Measurements from ENCODE around the gene USP53. TPM values are rescaled to one million over a fixed set of nuclear protein-coding genes. Genes with fewer than 3 reads are reported as not detected.

Gene USP53
- total and polyA plus RNA-seq, 9 of the 15 experiments (the other 6 are each of a cell fraction or from before 2014, with no cell fraction given) = 2.9 to 9.6 (median 8.3) TPM

DNA sequence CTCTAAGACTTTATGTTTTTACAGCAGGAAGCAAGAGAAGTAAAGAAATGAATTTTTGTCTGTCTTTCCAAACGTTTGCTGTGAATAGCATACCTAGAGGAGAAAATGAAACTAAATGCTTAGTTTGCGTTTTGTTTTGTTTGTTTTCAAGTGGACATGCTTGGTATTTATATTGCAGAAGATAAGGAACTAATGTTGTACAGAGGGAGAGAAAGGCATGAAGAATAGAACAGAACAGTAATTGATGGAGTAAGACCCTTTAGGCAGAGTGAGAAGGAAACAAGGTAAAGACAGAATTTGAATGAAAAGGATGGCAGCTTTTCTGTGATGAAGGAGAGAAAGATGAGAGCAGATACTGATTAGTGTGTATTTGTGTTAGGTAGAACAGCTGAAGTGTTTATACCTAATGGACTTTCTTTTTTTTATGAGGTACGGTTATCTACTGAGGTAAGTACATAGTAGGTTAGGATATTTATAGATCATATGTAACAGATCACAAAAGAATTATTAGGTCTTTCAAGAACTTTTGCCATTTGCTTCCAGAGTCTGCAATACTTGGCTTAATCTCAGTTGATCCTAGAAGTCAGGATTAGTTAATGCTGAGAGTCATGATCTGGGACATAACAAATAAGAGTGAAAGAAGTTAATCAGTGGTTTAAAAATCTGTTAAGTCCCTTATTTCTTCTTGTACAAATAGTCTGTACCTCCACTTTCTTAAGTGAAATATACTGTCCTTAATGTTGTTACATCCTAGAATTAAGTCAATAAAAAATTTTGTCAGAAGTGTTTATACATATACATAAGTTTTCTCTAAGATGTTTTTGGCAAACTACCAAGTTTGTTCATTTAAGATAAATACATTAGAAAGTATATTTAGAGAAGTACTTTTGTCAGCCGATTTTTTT, 72.6 kb downstream of the USP53 start (continued):
- TF ChIP-seq, protein P1, sequence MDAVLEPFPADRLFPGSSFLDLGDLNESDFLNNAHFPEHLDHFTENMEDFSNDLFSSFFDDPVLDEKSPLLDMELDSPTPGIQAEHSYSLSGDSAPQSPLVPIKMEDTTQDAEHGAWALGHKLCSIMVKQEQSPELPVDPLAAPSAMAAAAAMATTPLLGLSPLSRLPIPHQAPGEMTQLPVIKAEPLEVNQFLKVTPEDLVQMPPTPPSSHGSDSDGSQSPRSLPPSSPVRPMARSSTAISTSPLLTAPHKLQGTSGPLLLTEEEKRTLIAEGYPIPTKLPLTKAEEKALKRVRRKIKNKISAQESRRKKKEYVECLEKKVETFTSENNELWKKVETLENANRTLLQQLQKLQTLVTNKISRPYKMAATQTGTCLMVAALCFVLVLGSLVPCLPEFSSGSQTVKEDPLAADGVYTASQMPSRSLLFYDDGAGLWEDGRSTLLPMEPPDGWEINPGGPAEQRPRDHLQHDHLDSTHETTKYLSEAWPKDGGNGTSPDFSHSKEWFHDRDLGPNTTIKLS (IDR thresholded peaks at IDR 0.05; ENCODE audit: borderline replicate concordance, low read depth) = no peak
- TF ChIP-seq GABPB1 (CRISPR knock-in tag; IDR thresholded peaks at IDR 0.05) (no peak), PTBP1 (IDR thresholded peaks at IDR 0.05; ENCODE audit: low read depth, low read length) (no peak), ZNF316 (IDR thresholded peaks at IDR 0.05) (peak; percentile 93), C11orf30 (IDR thresholded peaks at IDR 0.05; ENCODE audit: low read depth) (peak; percentile 82), DPF2 (IDR thresholded peaks at IDR 0.05) (no peak), MAFG (tag; conservative IDR thresholded peaks at IDR 0.05) (peak; percentile 67), FOXK1 (CRISPR knock-in tag; IDR thresholded peaks at IDR 0.05; ENCODE audit: borderline replicate concordance) (no peak), RBM34 (IDR thresholded peaks at IDR 0.05; ENCODE audit: borderline replicate concordance, insufficient read depth, low read length) (no peak), PHTF2 (CRISPR knock-in tag; IDR thresholded peaks at IDR 0.05) (no peak), HNRNPLL (IDR thresholded peaks at IDR 0.05; ENCODE audit: low read depth, low read length, poor library complexity, severe bottlenecking) (no peak), KLF16 (IDR thresholded peaks at IDR 0.05) (no peak), TAF1 (IDR thresholded peaks at IDR 0.05; ENCODE audit: control insufficient read depth, extremely low read depth, insufficient read depth, low read length, severe bottlenecking) (no peak), NEUROD1 (IDR thresholded peaks at IDR 0.05; ENCODE audit: borderline replicate concordance, low read depth, low read length, partially characterized antibody) (no peak), DMBX1 (CRISPR knock-in tag; IDR thresholded peaks at IDR 0.05; ENCODE audit: borderline replicate concordance) (no peak), NR2C2 (CRISPR knock-in tag; IDR thresholded peaks at IDR 0.05) (no peak), NR2C2 (tag; IDR thresholded peaks at IDR 0.05) (no peak), NUFIP1 (IDR thresholded peaks at IDR 0.05; ENCODE audit: partially characterized antibody) (no peak), HDAC2 (IDR thresholded peaks at IDR 0.05) (no peak), RUNX1 (IDR thresholded peaks at IDR 0.05; ENCODE audit: low read depth) (no peak), LCOR (CRISPR knock-in tag; IDR thresholded peaks at IDR 0.05) (no peak), ZNF444 (CRISPR knock-in tag; IDR thresholded peaks at IDR 0.05) (no peak), RBFOX2 (IDR thresholded peaks at IDR 0.05; ENCODE audit: low read depth, low read length) (no peak), CSDE1 (IDR thresholded peaks at IDR 0.05) (no peak), MAFK (IDR thresholded peaks at IDR 0.05; ENCODE audit: low read length) (peak; percentile 58)
- TF ChIP-seq, protein P2, sequence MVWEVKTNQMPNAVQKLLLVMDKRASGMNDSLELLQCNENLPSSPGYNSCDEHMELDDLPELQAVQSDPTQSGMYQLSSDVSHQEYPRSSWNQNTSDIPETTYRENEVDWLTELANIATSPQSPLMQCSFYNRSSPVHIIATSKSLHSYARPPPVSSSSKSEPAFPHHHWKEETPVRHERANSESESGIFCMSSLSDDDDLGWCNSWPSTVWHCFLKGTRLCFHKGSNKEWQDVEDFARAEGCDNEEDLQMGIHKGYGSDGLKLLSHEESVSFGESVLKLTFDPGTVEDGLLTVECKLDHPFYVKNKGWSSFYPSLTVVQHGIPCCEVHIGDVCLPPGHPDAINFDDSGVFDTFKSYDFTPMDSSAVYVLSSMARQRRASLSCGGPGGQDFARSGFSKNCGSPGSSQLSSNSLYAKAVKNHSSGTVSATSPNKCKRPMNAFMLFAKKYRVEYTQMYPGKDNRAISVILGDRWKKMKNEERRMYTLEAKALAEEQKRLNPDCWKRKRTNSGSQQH (CRISPR knock-in tag; IDR thresholded peaks at IDR 0.05) = no peak
- TF ChIP-seq, protein P3, sequence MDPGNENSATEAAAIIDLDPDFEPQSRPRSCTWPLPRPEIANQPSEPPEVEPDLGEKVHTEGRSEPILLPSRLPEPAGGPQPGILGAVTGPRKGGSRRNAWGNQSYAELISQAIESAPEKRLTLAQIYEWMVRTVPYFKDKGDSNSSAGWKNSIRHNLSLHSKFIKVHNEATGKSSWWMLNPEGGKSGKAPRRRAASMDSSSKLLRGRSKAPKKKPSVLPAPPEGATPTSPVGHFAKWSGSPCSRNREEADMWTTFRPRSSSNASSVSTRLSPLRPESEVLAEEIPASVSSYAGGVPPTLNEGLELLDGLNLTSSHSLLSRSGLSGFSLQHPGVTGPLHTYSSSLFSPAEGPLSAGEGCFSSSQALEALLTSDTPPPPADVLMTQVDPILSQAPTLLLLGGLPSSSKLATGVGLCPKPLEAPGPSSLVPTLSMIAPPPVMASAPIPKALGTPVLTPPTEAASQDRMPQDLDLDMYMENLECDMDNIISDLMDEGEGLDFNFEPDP (CRISPR knock-in tag; IDR thresholded peaks at IDR 0.05) = no peak
